GM12878 (cell line): ENCODE results near the gene KIRREL1. TPM values are rescaled to one million over a fixed set of nuclear protein-coding genes. Genes with fewer than 3 reads are reported as not detected.

ENCODE experiments used
- ATAC-seq: fragments of 200-7000 bp; cut with Tn5 transposase; 3 replicates; pipeline ENCODE4 v1.9.1; 2020; ENCODE audit warnings: mild to moderate bottlenecking, moderate library complexity
- BruUV-seq: library from RNA; stranded (reverse); fragments of 400-500 nt; replicated peaks from 2 replicates; lab custom pipeline; 2021; lab: Mats Ljungman, UMichigan
- CTCF ChIA-PET: fragments of 300-600 bp; sonication (Branson Sonifier 250); formaldehyde crosslinking; extraction: SDS; loops from one replicate; lab custom pipeline; 2021; ENCODE audit warnings: inconsistent platforms; lab: Yijun Ruan, JAX
- POLR2A ChIA-PET: fragments of 350-600 bp; formaldehyde crosslinking; extraction: SDS; loops from one replicate; lab custom pipeline; 2021; ENCODE audit warnings: inconsistent platforms; lab: Charles Lee
- RAD21 ChIA-PET: fragments of 300-600 bp; sonication (Branson Sonifier 250); formaldehyde crosslinking; loops from one replicate; lab custom pipeline; 2023; ENCODE audit warnings: antibody characterized with exemption; ENCODE audit not compliant: unreplicated experiment; lab: Charles Lee
- SMC1A ChIA-PET: fragments of 300-600 bp; sonication (Branson Sonifier 250); formaldehyde crosslinking; loops from one replicate; lab custom pipeline; 2023; ENCODE audit not compliant: unreplicated experiment, uncharacterized antibody; lab: Charles Lee
- DNase-seq: peaks from one replicate; pipeline ENCODE4 v3.0.0-alpha.2; 2011; ENCODE audit warnings: low read depth, low spot score
- FAIRE-seq: peaks from 3 replicates; lab custom pipeline; 2011; peaks lifted over from hg19 to GRCh38; lab: Jason Lieb, UNC
- H2AFZ ChIP-seq: 2 replicates; pipeline ENCODE4 v1.6.0; 2011; ENCODE audit warnings: low read depth, low read length, control low read depth; ENCODE audit not compliant: control insufficient read depth
- H3K27ac ChIP-seq: 2 replicates; pipeline ENCODE4 v1.5.1; 2011; ENCODE audit warnings: control low read depth; ENCODE audit not compliant: control insufficient read depth, insufficient read depth
- H3K27me3 ChIP-seq, 2 experiments: replicated peaks in 1 of 2; 2 replicates each; pipeline versions ENCODE4 v1.6.0 to v1.6.1; 2011; ENCODE audit warnings: low read length in 1 of 2; ENCODE audit not compliant: control insufficient read depth in 2 of 2, insufficient read depth in 2 of 2
- H3K36me3 ChIP-seq, 2 experiments: 2 replicates each; pipeline ENCODE4 v1.5.1; 2011; ENCODE audit warnings: low read length in 1 of 2; ENCODE audit not compliant: control insufficient read depth in 2 of 2, insufficient read depth in 2 of 2
- H3K4me1 ChIP-seq: 2 replicates; pipeline ENCODE4 v1.6.1; 2011; ENCODE audit warnings: mild to moderate bottlenecking, low read length, moderate library complexity, mixed read lengths; ENCODE audit not compliant: control insufficient read depth, insufficient read depth
- H3K4me2 ChIP-seq: 2 replicates; pipeline ENCODE4 v1.6.0; 2011; ENCODE audit warnings: control low read depth; ENCODE audit not compliant: control insufficient read depth, insufficient read depth
- H3K4me3 ChIP-seq: fragments of 200-600 bp; sonication (generic); 2 replicates; pipeline ENCODE4 v1.5.1; 2016
- H3K79me2 ChIP-seq: 2 replicates; pipeline ENCODE4 v1.6.0; 2011; ENCODE audit warnings: low read length; ENCODE audit not compliant: control insufficient read depth, insufficient read depth
- H3K9ac ChIP-seq: 2 replicates; pipeline ENCODE4 v1.8.0; 2011; ENCODE audit warnings: low read length, control low read depth, mixed read lengths; ENCODE audit not compliant: control insufficient read depth, insufficient read depth
- H3K9me3 ChIP-seq: replicated peaks from 3 replicates; pipeline ENCODE4 v1.5.1; 2011; ENCODE audit warnings: mild to moderate bottlenecking, low read length; ENCODE audit not compliant: control insufficient read depth, insufficient read depth
- H4K20me1 ChIP-seq: 2 replicates; pipeline ENCODE4 v1.6.0; 2011; ENCODE audit not compliant: control insufficient read depth, insufficient read depth
- BACH1 ChIP-seq: fragments of 450-650 bp; IDR thresholded peaks from 2 replicates; pipeline ENCODE4 v1.6.1; 2017; ENCODE audit warnings: mild to moderate bottlenecking, borderline replicate concordance
- BHLHE40 ChIP-seq, 2 experiments: fragments of 450-650 bp in 1 of 2; IDR thresholded peaks; 2 replicates each; pipeline ENCODE4 v1.6.1; 2011 to 2017; ENCODE audit warnings: low read depth in 2 of 2, borderline replicate concordance in 1 of 2, improper control_type of control experiment in 1 of 2, low read length in 1 of 2, mild to moderate bottlenecking in 1 of 2
- CHD1 ChIP-seq: IDR thresholded peaks from 2 replicates; pipeline ENCODE4 v1.6.1; 2012; ENCODE audit warnings: low read depth, low read length, improper control_type of control experiment
- CREB1 ChIP-seq: IDR thresholded peaks from 2 replicates; pipeline ENCODE4 v1.6.1; 2012; ENCODE audit warnings: low read depth, mild to moderate bottlenecking, inconsistent platforms
- MTA3 ChIP-seq: IDR thresholded peaks from 2 replicates; pipeline ENCODE4 v1.6.1; 2012; ENCODE audit warnings: low read length, inconsistent platforms, borderline replicate concordance
- NRF1 ChIP-seq: conservative IDR thresholded peaks from 2 replicates; pipeline ENCODE4 v1.6.1; 2011; ENCODE audit warnings: mild to moderate bottlenecking, low read depth, low read length, improper control_type of control experiment
- PML ChIP-seq: IDR thresholded peaks from 2 replicates; pipeline ENCODE4 v1.6.1; 2012; ENCODE audit warnings: low read length, inconsistent platforms
- RAD21 ChIP-seq: IDR thresholded peaks from 2 replicates; pipeline ENCODE4 v1.6.1; 2011; ENCODE audit warnings: mild to moderate bottlenecking, low read depth, low read length, moderate library complexity; ENCODE audit not compliant: insufficient read depth
- WGBS: methylation state at CpG from one replicate; pipeline ENCODE4 v1.1.6; 2016; ENCODE audit warnings: low lambda C conversion rate; ENCODE audit not compliant: insufficient replicate concordance, insufficient coverage; ENCODE audit errors: missing lambda C conversion rate; 5-methylcytosine and 5-hydroxymethylcytosine counted together
- in situ Hi-C: fragments of 300-500 bp; cut with MboI; formaldehyde crosslinking; loops from 9 replicates; pipeline ENCODE4 v1.14.3; 2018; ENCODE audit warnings: mixed read lengths
- intact Hi-C: fragments of 100-400 bp; cut with micrococcal nuclease; formaldehyde crosslinking; loops from one replicate; pipeline ENCODE4 v1.14.2; 2022; ENCODE audit not compliant: unreplicated experiment
- polyA plus RNA-seq, 11 experiments: library from polyadenylated mRNA; depleted of rRNA in 4 of 11; unstranded in 6 of 11; stranded (reverse) in 5 of 11; fragments of >200 nt; fragmentation: Nextera tagmentation in 4 of 11; fragmentation: Illumina TruSeq in 1 of 11; extraction: Ambion mirVana in 4 of 11; extraction: Trizol in 1 of 11; gene quantifications; 1 replicate in 1 of 11; 2 replicates in 10 of 11; pipeline versions ENCODE4 v1.2.1 to v1.2.3, GENCODE V29; 2011 to 2016; ENCODE audit warnings: inconsistent platforms in 2 of 11, missing spikeins in 2 of 11, low read depth in 1 of 11
- total RNA-seq, 4 experiments: library from RNA; depleted of rRNA in 3 of 4; stranded (reverse); fragments of >200 nt in 3 of 4; fragmentation: Illumina TruSeq in 1 of 4; extraction: Trizol in 1 of 4; gene quantifications; 2 replicates each; pipeline versions ENCODE4 v1.2.1 to v1.2.3, GENCODE V29; 2013 to 2021
- TF ChIP-seq, protein P1 (sequence below): IDR thresholded peaks from 2 replicates; pipeline ENCODE4 v1.6.1; 2012; ENCODE audit warnings: low read length, inconsistent platforms
- TF ChIP-seq, protein P2 (sequence below): fragments of 450-650 bp; IDR thresholded peaks from 2 replicates; pipeline ENCODE4 v1.6.1; 2017; ENCODE audit warnings: mild to moderate bottlenecking, low read depth, inconsistent platforms; ENCODE audit not compliant: poor library complexity, severe bottlenecking
- TF ChIP-seq, protein P3 (sequence below): IDR thresholded peaks from 2 replicates; pipeline ENCODE4 v1.6.1; 2011; ENCODE audit warnings: mild to moderate bottlenecking, low read depth, low read length, moderate library complexity; ENCODE audit not compliant: insufficient replicate concordance
- TF ChIP-seq, protein P4 (sequence below): fragments of 450-650 bp; IDR thresholded peaks from 2 replicates; pipeline ENCODE4 v1.6.1; 2018; ENCODE audit warnings: borderline replicate concordance, mild to moderate bottlenecking; ENCODE audit not compliant: partially characterized antibody

Gene KIRREL1
- total and polyA plus RNA-seq, 10 of the 15 experiments (the other 5 are each of a cell fraction or from before 2014, with no cell fraction given), result 0.15 TPM; not detected in 9

DNA sequence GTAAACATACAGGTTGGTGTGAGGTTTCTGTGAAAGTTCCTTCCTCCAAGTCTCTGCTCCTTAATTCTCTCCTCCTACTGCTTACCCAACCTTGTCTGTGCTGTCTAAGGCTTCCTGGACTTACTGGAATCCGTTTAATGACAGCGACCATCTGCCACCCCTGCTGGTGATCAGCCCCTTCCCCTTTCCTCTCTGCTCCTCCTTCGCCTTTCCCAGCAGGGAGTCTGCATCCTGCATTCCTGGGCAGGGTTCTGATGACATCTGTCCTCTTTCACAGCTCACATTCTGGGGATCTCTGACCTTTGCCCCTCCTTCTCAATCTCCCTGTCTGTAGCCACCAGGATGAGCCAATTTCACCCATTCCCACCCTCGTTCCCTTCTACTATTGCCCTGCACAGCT, 66.5 kb downstream of the KIRREL1 start (continued):
- TF ChIP-seq, protein P1, sequence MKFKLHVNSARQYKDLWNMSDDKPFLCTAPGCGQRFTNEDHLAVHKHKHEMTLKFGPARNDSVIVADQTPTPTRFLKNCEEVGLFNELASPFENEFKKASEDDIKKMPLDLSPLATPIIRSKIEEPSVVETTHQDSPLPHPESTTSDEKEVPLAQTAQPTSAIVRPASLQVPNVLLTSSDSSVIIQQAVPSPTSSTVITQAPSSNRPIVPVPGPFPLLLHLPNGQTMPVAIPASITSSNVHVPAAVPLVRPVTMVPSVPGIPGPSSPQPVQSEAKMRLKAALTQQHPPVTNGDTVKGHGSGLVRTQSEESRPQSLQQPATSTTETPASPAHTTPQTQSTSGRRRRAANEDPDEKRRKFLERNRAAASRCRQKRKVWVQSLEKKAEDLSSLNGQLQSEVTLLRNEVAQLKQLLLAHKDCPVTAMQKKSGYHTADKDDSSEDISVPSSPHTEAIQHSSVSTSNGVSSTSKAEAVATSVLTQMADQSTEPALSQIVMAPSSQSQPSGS, result no peak
- TF ChIP-seq NRF1 (no peak), BACH1 (no peak)
- TF ChIP-seq, protein P2, sequence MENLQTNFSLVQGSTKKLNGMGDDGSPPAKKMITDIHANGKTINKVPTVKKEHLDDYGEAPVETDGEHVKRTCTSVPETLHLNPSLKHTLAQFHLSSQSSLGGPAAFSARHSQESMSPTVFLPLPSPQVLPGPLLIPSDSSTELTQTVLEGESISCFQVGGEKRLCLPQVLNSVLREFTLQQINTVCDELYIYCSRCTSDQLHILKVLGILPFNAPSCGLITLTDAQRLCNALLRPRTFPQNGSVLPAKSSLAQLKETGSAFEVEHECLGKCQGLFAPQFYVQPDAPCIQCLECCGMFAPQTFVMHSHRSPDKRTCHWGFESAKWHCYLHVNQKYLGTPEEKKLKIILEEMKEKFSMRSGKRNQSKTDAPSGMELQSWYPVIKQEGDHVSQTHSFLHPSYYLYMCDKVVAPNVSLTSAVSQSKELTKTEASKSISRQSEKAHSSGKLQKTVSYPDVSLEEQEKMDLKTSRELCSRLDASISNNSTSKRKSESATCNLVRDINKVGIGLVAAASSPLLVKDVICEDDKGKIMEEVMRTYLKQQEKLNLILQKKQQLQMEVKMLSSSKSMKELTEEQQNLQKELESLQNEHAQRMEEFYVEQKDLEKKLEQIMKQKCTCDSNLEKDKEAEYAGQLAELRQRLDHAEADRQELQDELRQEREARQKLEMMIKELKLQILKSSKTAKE, result no peak

DNA sequence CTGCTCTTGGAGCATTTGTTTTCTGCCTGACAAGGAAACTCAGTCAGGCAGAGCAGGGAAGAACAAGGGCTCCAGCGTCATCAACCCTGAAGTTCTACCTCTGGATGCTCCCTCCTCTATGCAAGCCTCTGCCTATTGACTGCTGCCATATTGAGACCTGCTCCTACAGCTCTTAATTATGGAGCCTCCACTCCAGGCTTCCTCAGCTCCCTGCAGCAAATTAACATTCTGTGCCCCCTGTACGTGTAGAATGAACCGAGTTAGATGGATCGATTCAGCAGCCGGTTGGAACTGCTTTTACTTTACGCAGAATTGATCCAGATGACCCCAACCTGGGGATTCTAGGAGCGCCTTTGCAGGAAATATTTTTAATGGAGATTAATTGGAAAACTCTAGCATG, 68.7 kb downstream of the KIRREL1 start:
- Histone ChIP-seq H3K4me1 (no peaks in the 10 kb centered on the region), H3K4me2 (no peak overlapping the region), H4K20me1 (no peaks in the 10 kb centered on the region; the same call in 1 of the 2 replicates), H3K4me3 (no peak overlapping the region), H3K79me2 (no peaks in the 10 kb centered on the region), H3K27ac (no peak overlapping the region), H3K9me3 (no peaks in the 10 kb centered on the region), H3K36me3 (no peaks in the 10 kb centered on the region), H2AFZ (no peak overlapping the region), H3K9ac (no peak overlapping the region), H3K27me3 (peaks cover 0 to 6% of the 10 kb centered on the region in 2 experiments; a peak in 3 of 4 replicates)
- intact Hi-C loops (no loop called here), in situ Hi-C loops (no loop called here)
- POLR2A ChIA-PET, result no interaction called here
- ATAC-seq, result no peak
- CTCF ChIA-PET, result no interaction called here
- BruUV-seq, result no TSS peak
- RAD21 ChIA-PET, result no interaction called here
- SMC1A ChIA-PET, result interaction anchor here (1.7 kb wide), 1 partner anchor 61 kb away, joined by 3 read pairs; no protein-coding TSS in a partner anchor
- no peak for FAIRE-seq
- DNase-seq, result no peak
- WGBS, result 7% methylated on average over 7 of the region's 7 CpGs
- TF ChIP-seq CREB1 (no peak), CHD1 (no peak), BHLHE40 (IDR thresholded peaks at IDR 0.05; ENCODE audit: borderline replicate concordance in 1 of 2, low read depth in 2 of 2, low read length in 1 of 2) (no peak), PML (no peak), MTA3 (no peak), RAD21 (no peak)
- TF ChIP-seq, protein P3, sequence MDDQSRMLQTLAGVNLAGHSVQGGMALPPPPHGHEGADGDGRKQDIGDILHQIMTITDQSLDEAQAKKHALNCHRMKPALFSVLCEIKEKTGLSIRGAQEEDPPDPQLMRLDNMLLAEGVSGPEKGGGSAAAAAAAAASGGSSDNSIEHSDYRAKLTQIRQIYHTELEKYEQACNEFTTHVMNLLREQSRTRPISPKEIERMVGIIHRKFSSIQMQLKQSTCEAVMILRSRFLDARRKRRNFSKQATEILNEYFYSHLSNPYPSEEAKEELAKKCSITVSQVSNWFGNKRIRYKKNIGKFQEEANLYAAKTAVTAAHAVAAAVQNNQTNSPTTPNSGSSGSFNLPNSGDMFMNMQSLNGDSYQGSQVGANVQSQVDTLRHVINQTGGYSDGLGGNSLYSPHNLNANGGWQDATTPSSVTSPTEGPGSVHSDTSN, result no peak
- TF ChIP-seq, protein P4, sequence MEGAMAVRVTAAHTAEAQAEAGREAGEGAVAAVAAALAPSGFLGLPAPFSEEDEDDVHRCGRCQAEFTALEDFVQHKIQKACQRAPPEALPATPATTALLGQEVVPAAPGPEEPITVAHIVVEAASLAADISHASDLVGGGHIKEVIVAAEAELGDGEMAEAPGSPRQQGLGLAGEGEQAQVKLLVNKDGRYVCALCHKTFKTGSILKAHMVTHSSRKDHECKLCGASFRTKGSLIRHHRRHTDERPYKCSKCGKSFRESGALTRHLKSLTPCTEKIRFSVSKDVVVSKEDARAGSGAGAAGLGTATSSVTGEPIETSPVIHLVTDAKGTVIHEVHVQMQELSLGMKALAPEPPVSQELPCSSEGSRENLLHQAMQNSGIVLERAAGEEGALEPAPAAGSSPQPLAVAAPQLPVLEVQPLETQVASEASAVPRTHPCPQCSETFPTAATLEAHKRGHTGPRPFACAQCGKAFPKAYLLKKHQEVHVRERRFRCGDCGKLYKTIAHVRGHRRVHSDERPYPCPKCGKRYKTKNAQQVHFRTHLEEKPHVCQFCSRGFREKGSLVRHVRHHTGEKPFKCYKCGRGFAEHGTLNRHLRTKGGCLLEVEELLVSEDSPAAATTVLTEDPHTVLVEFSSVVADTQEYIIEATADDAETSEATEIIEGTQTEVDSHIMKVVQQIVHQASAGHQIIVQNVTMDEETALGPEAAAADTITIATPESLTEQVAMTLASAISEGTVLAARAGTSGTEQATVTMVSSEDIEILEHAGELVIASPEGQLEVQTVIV, result no peak
